ENCODE data around the gene ATP11A.

GRCh38 chr13:112857914-112858490 is 168.2 kb downstream of the ATP11A start:
- TF ChIP-seq CTCF (IDR thresholded peaks at IDR 0.05; ENCODE audit: poor library complexity) (no peak), EZH2 (IDR thresholded peaks at IDR 0.05; ENCODE audit: borderline replicate concordance) (no peak), EZH2phosphoT487 (IDR thresholded peaks at IDR 0.05; ENCODE audit: low read depth, severe bottlenecking, unreplicated experiment) (no peak)
